GM12875 (cell line): ENCODE measurements around the gene ZNF275.

ENCODE experiments used
- H3K4me3 ChIP-seq: one replicate; pipeline ENCODE4 v1.5.1; 2011; ENCODE audit warnings: low read depth, low read length, control low read depth
- CTCF ChIP-seq: IDR thresholded peaks from 2 replicates; pipeline ENCODE4 v1.5.1; 2011; ENCODE audit warnings: low read depth, mild to moderate bottlenecking, control low read depth, inconsistent platforms, low read length, moderate library complexity, borderline replicate concordance; ENCODE audit not compliant: insufficient read depth

The ZNF275 gene

GRCh38 chrX:153303276-153304262 lies 30.4 kb upstream of the ZNF275 start:
- H3K4me3 ChIP-seq, result no peak overlapping the region
- TF ChIP-seq CTCF, result no peak

GRCh38 chrX:153304988-153305736 lies 28.8 kb upstream of the ZNF275 start:
- H3K4me3 ChIP-seq, result no peak overlapping the region
- TF ChIP-seq CTCF, result no peak

- H3K4me3 ChIP-seq, result no peak overlapping the region
- TF ChIP-seq CTCF, result no peak
Observed at GRCh38 chrX:153305972-153306371, 28.0 kb upstream of the ZNF275 start.

- no peak for TF ChIP-seq CTCF
- no peak overlapping the region for H3K4me3 ChIP-seq
Observed at GRCh38 chrX:153306527-153307115, 27.3 kb upstream of the ZNF275 start.

- no peak for TF ChIP-seq CTCF
- H3K4me3 ChIP-seq, result no peak overlapping the region
Observed at GRCh38 chrX:153307276-153308178, 26.4 kb upstream of the ZNF275 start.

GRCh38 chrX:153310901-153311300 lies 23.1 kb upstream of the ZNF275 start:
- H3K4me3 ChIP-seq, result no peak overlapping the region
- TF ChIP-seq CTCF, result no peak
